Stimulated activated CD4-positive, alpha-beta T cell treated with anti-CD3 and anti-CD28 coated beads, Interleukin-15, amount 100 ng/mL, for 1 hour (primary cell): Measurements from ENCODE around the gene STPG3.

ENCODE experiments used
- DNase-seq, 2 donors: peaks; one replicate each; pipeline ENCODE4 v3.0.0-alpha.2; 2020; ENCODE audit warnings: low read depth in 1 of 2, low spot score in 1 of 2

Gene STPG3

GRCh38 chr9:137299938-137300337, 48.9 kb downstream of the STPG3 start:
- DNase-seq = no peak

- DNase-seq = no peak
Measured at GRCh38 chr9:137300567-137301080, 49.5 kb downstream of the STPG3 start.

- no peak for DNase-seq
Measured at GRCh38 chr9:137301081-137301947, 50.2 kb downstream of the STPG3 start.

GRCh38 chr9:137302118-137302448, 51.0 kb downstream of the STPG3 start, which contains the start of gene NRARP:
Gene NRARP (minus strand): TSS chr9:137302271. CDS start chr9:137301928, 343 bp downstream.
- DNase-seq = peak; percentile 87 to 95

GRCh38 chr9:137302449-137303150, 51.5 kb downstream of the STPG3 start:
- DNase-seq = no peak
